HCT116 (cell line): Measurements from ENCODE around the gene HCN1. TPM values are rescaled to one million over a fixed set of nuclear protein-coding genes. Genes with fewer than 3 reads are reported as not detected.

Experiments used
- ATAC-seq: fragments of 200-7000 bp; cut with Tn5 transposase; 2 replicates; pipeline ENCODE4 v1.9.1; 2020; ENCODE audit warnings: mild to moderate bottlenecking, moderate library complexity
- BruUV-seq: library from RNA; stranded (reverse); fragments of 400-500 nt; replicated peaks from 2 replicates; lab custom pipeline; 2021; lab: Mats Ljungman, UMichigan
- CTCF ChIA-PET: fragments of 300-600 bp; sonication (Branson Sonifier 250); formaldehyde crosslinking; loops from one replicate; lab custom pipeline; 2021; ENCODE audit warnings: antibody characterized with exemption; lab: Charles Lee
- POLR2A ChIA-PET: fragments of 300-600, 350-600 bp; sonication (Branson Sonifier 250); formaldehyde crosslinking; loops from one replicate; lab custom pipeline; 2021; ENCODE audit warnings: antibody characterized with exemption; lab: Charles Lee
- RAD21 ChIA-PET, 2 experiments: fragments of 300-600 bp; sonication (Branson Sonifier 250); formaldehyde crosslinking; loops; one replicate each; lab custom pipeline; 2023; ENCODE audit warnings: low total read pairs in 2 of 2; ENCODE audit not compliant: uncharacterized antibody in 2 of 2, unreplicated experiment in 2 of 2, low non-redundant PET in 1 of 2; lab: Charles Lee
- DNase-seq: peaks from one replicate; pipeline ENCODE4 v3.0.0-alpha.2; 2010; ENCODE audit warnings: low read depth, low spot score
- H2AFZ ChIP-seq: fragments of 200-600 bp; shearing (Covaris generic), sonication (generic); 2 replicates; pipeline ENCODE4 v1.6.1; 2017; ENCODE audit warnings: low read depth, mixed run types, mixed read lengths, antibody characterized with exemption, low read length; ENCODE audit not compliant: poor library complexity, severe bottlenecking
- H3K27ac ChIP-seq: 2 replicates; pipeline ENCODE4 v1.5.1; 2012; ENCODE audit warnings: low read depth, low read length
- H3K27me3 ChIP-seq: fragments of 200-600 bp; sonication (generic); 2 replicates; pipeline ENCODE4 v1.6.1; 2016; ENCODE audit warnings: mixed run types, low read length, mixed read lengths; ENCODE audit not compliant: insufficient read depth
- H3K36me3 ChIP-seq, 2 experiments: fragments of 200-500 bp in 1 of 2; fragments of 200-600 bp in 1 of 2; sonication (Bioruptor generic) in 1 of 2; sonication (generic) in 1 of 2; 2 replicates each; pipeline versions ENCODE4 v1.5.1 to v1.6.1; 2014 to 2016; ENCODE audit warnings: low read length in 2 of 2, inconsistent platforms in 1 of 2, mixed read lengths in 1 of 2, mixed run types in 1 of 2; ENCODE audit not compliant: insufficient read depth in 2 of 2, control insufficient read depth in 1 of 2
- H3K4me1 ChIP-seq, 2 experiments: fragments of 200-600 bp in 1 of 2; sonication (generic) in 1 of 2; 2 replicates each; pipeline versions ENCODE4 v1.5.1 to v1.6.1; 2012 to 2017; ENCODE audit warnings: low read length in 2 of 2, inconsistent platforms in 1 of 2, mild to moderate bottlenecking in 1 of 2, mixed read lengths in 1 of 2, mixed run types in 1 of 2, moderate library complexity in 1 of 2; ENCODE audit not compliant: insufficient read depth in 2 of 2, control insufficient read depth in 1 of 2
- H3K4me2 ChIP-seq: fragments of 200-600 bp; sonication (generic); 2 replicates; pipeline ENCODE4 v1.6.1; 2017; ENCODE audit warnings: mixed run types, low read length, mixed read lengths
- H3K4me3 ChIP-seq, 2 experiments: fragments of 200-600 bp in 1 of 2; sonication (generic) in 1 of 2; replicated peaks in 1 of 2; 2 replicates each; pipeline ENCODE4 v1.5.1; 2011 to 2016; ENCODE audit warnings: low read length in 2 of 2, control low read depth in 1 of 2, low read depth in 1 of 2, mild to moderate bottlenecking in 1 of 2, mixed read lengths in 1 of 2, mixed run types in 1 of 2
- H3K79me2 ChIP-seq: fragments of 200-600 bp; sonication (generic); 2 replicates; pipeline ENCODE4 v1.6.1; 2017; ENCODE audit warnings: mild to moderate bottlenecking, mixed run types, low read length, moderate library complexity, mixed read lengths; ENCODE audit not compliant: insufficient read depth
- H3K9ac ChIP-seq: fragments of 200-600 bp; sonication (generic); 2 replicates; pipeline ENCODE4 v1.6.1; 2016; ENCODE audit warnings: low read length, mixed read lengths
- H3K9me2 ChIP-seq: fragments of 200-600 bp; sonication (generic), shearing (Covaris generic); 2 replicates; pipeline ENCODE4 v1.6.1; 2017; ENCODE audit warnings: mixed run types, mild to moderate bottlenecking, moderate library complexity; ENCODE audit not compliant: insufficient read depth
- H3K9me3 ChIP-seq, 2 experiments: fragments of 200-500 bp in 1 of 2; fragments of 200-600 bp in 1 of 2; sonication (Bioruptor generic) in 1 of 2; sonication (generic) in 1 of 2; 2 replicates each; pipeline ENCODE4 v1.6.1; 2014 to 2017; ENCODE audit warnings: low read length in 2 of 2, mixed read lengths in 2 of 2, inconsistent platforms in 1 of 2, low read depth in 1 of 2, mild to moderate bottlenecking in 1 of 2, mixed run types in 1 of 2, moderate library complexity in 1 of 2; ENCODE audit not compliant: control insufficient read depth in 1 of 2, insufficient read depth in 1 of 2
- H4K20me1 ChIP-seq: fragments of 200-600 bp; sonication (generic), shearing (Covaris generic); 2 replicates; pipeline ENCODE4 v1.6.1; 2017; ENCODE audit warnings: mixed run types, mild to moderate bottlenecking, moderate library complexity; ENCODE audit not compliant: insufficient read depth
- CEBPB ChIP-seq: IDR thresholded peaks from 2 replicates; pipeline ENCODE4 v1.6.1; 2012; ENCODE audit warnings: low read depth
- EGR1 ChIP-seq: IDR thresholded peaks from 2 replicates; pipeline ENCODE4 v1.6.1; 2012; ENCODE audit warnings: low read depth
- ELF1 ChIP-seq: IDR thresholded peaks from 2 replicates; pipeline ENCODE4 v1.6.1; 2012; ENCODE audit warnings: low read depth, borderline replicate concordance
- EZH2phosphoT487 ChIP-seq: fragments of 200-600 bp; IDR thresholded peaks from 2 replicates; pipeline ENCODE4 v1.6.1; 2018; ENCODE audit warnings: antibody characterized with exemption, borderline replicate concordance
- JUND ChIP-seq: IDR thresholded peaks from 2 replicates; pipeline ENCODE4 v1.6.1; 2012
- SP1 ChIP-seq: IDR thresholded peaks from 2 replicates; pipeline ENCODE4 v1.6.1; 2012; ENCODE audit warnings: low read depth
- YY1 ChIP-seq: IDR thresholded peaks from 2 replicates; pipeline ENCODE4 v1.6.1; 2011; ENCODE audit warnings: low read length, low read depth, moderate library complexity, mild to moderate bottlenecking; ENCODE audit not compliant: insufficient replicate concordance; ENCODE audit errors: extremely low read depth
- ZNF274 ChIP-seq: fragments of 200-500 bp; sonication (Bioruptor generic); IDR thresholded peaks from 2 replicates; pipeline ENCODE4 v1.6.1; 2014; ENCODE audit warnings: mild to moderate bottlenecking, low read depth, low read length, inconsistent platforms
- intact Hi-C: fragments of 100-400 bp; cut with micrococcal nuclease; formaldehyde crosslinking; loops from 2 replicates; pipeline ENCODE4 v1.10.0; 2022
- total RNA-seq: library from RNA; stranded (reverse); gene quantifications from one replicate; pipeline ENCODE4 v1.2.1, GENCODE V29; 2021; ENCODE audit not compliant: unreplicated experiment
- TF ChIP-seq, protein P1 (sequence below): IDR thresholded peaks from 2 replicates; pipeline ENCODE4 v1.6.1; 2011; ENCODE audit warnings: mild to moderate bottlenecking, low read length, moderate library complexity; ENCODE audit not compliant: insufficient replicate concordance; ENCODE audit errors: extremely low read depth
- TF ChIP-seq, protein P2 (sequence below): IDR thresholded peaks from 2 replicates; pipeline ENCODE4 v1.6.1; 2012; ENCODE audit warnings: low read depth

Gene HCN1
- total RNA-seq, 1 experiment from 2014 or later, result 0.10 TPM

DNA sequence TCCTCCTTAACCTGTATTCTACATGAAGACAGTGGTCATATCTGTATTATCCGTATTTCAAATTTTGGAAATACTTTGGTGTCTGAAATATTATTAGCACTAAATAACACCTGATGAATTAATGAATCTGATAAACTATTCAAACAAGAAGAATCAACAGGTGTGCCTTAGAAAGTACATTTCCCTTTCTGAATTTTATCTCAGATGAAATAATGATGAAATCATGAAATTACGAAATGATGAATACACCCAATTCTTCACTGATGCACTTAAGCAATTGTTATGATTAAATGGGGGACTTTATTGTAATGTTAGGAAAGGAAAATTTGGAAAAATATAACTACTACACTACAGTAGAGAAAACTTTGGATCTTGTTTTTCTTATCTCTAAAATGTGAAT is 313.6 kb downstream of the HCN1 start:
- Histone ChIP-seq H3K4me1 (peaks cover 34 to 43% of the 10 kb centered on the region in 2 experiments), H3K9ac (no peak overlapping the region), H4K20me1 (no peaks in the 10 kb centered on the region), H3K4me2 (no peak overlapping the region), H2AFZ (peak overlapping the region; percentile 75), H3K79me2 (no peaks in the 10 kb centered on the region)
- ATAC-seq, result no peak
- TF ChIP-seq YY1 (no peak), EGR1 (no peak), SP1 (no peak), ELF1 (no peak), EZH2phosphoT487 (no peak), ZNF274 (no peak), JUND (no peak), CEBPB (no peak)
- TF ChIP-seq, protein P1, sequence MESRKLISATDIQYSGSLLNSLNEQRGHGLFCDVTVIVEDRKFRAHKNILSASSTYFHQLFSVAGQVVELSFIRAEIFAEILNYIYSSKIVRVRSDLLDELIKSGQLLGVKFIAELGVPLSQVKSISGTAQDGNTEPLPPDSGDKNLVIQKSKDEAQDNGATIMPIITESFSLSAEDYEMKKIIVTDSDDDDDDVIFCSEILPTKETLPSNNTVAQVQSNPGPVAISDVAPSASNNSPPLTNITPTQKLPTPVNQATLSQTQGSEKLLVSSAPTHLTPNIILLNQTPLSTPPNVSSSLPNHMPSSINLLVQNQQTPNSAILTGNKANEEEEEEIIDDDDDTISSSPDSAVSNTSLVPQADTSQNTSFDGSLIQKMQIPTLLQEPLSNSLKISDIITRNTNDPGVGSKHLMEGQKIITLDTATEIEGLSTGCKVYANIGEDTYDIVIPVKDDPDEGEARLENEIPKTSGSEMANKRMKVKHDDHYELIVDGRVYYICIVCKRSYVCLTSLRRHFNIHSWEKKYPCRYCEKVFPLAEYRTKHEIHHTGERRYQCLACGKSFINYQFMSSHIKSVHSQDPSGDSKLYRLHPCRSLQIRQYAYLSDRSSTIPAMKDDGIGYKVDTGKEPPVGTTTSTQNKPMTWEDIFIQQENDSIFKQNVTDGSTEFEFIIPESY, result no peak
- TF ChIP-seq, protein P2, sequence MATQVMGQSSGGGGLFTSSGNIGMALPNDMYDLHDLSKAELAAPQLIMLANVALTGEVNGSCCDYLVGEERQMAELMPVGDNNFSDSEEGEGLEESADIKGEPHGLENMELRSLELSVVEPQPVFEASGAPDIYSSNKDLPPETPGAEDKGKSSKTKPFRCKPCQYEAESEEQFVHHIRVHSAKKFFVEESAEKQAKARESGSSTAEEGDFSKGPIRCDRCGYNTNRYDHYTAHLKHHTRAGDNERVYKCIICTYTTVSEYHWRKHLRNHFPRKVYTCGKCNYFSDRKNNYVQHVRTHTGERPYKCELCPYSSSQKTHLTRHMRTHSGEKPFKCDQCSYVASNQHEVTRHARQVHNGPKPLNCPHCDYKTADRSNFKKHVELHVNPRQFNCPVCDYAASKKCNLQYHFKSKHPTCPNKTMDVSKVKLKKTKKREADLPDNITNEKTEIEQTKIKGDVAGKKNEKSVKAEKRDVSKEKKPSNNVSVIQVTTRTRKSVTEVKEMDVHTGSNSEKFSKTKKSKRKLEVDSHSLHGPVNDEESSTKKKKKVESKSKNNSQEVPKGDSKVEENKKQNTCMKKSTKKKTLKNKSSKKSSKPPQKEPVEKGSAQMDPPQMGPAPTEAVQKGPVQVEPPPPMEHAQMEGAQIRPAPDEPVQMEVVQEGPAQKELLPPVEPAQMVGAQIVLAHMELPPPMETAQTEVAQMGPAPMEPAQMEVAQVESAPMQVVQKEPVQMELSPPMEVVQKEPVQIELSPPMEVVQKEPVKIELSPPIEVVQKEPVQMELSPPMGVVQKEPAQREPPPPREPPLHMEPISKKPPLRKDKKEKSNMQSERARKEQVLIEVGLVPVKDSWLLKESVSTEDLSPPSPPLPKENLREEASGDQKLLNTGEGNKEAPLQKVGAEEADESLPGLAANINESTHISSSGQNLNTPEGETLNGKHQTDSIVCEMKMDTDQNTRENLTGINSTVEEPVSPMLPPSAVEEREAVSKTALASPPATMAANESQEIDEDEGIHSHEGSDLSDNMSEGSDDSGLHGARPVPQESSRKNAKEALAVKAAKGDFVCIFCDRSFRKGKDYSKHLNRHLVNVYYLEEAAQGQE, result no peak
- TF ChIP-seq, all 23 proteins: peak for 0
- intact Hi-C loops, result no loop called here
- peak overlapping the region; percentile 95; the same call in 1 of the 2 replicates for H3K27ac ChIP-seq
- H3K9me2 ChIP-seq, result no peaks in the 10 kb centered on the region
- CTCF ChIA-PET, result no interaction called here
- RAD21 ChIA-PET, result no interaction called here
- peaks cover 0 to 8% of the 10 kb centered on the region in 2 experiments; a peak in 2 of 4 replicates for H3K36me3 ChIP-seq
- no peaks in the 10 kb centered on the region for H3K9me3 ChIP-seq
- BruUV-seq, result no TSS peak
- POLR2A ChIA-PET, result no interaction called here
- no peak for DNase-seq
- no peak overlapping the region for H3K4me3 ChIP-seq
- H3K27me3 ChIP-seq, result no peaks in the 10 kb centered on the region
